Right renal pelvis (tissue), 4 donors: ENCODE measurements around the gene CDC45. TPM values are rescaled to one million over a fixed set of nuclear protein-coding genes. Genes with fewer than 3 reads are reported as not detected.

Source experiments
- DNase-seq, 4 donors: peaks; one replicate each; pipeline ENCODE4 v3.0.0-alpha.2; 2013; ENCODE audit warnings: low read depth in 4 of 4, low spot score in 3 of 4, missing footprints in 1 of 4
- polyA plus RNA-seq, 4 donors: library from polyadenylated mRNA; unstranded; fragments of 120-200 nt; gene quantifications; one replicate each; pipeline ENCODE4 v1.2.1, GENCODE V29; 2013; ENCODE audit not compliant: insufficient read length in 4 of 4

Gene CDC45
- polyA plus RNA-seq, 4 donors, result 14.7 to 21.1 (median 17.4) TPM

GRCh38 chr22:19447330-19448075 lies 32.2 kb upstream of the CDC45 start, which contains the start of gene C22orf39:
Gene C22orf39 (minus strand): TSS chr22:19447711. CDS start chr22:19447688, 23 bp downstream.
- peak; percentile 81 to 84 (median 83) for DNase-seq

GRCh38 chr22:19448076-19448607 lies 31.6 kb upstream of the CDC45 start:
- peak in 3 of 4 donors; percentile 28 to 52 (median 33) for DNase-seq

GRCh38 chr22:19448739-19449421 lies 30.8 kb upstream of the CDC45 start:
- DNase-seq, result no peak

- DNase-seq, result no peak
Observed at GRCh38 chr22:19449422-19449767, 30.3 kb upstream of the CDC45 start.

- no peak for DNase-seq
Observed at GRCh38 chr22:19450363-19451175, 29.2 kb upstream of the CDC45 start.

GRCh38 chr22:19451570-19451969 lies 28.1 kb upstream of the CDC45 start:
- no peak for DNase-seq

GRCh38 chr22:19453718-19454117 lies 26.0 kb upstream of the CDC45 start:
- no peak for DNase-seq

GRCh38 chr22:19454156-19454555 lies 25.6 kb upstream of the CDC45 start:
- no peak for DNase-seq

GRCh38 chr22:19455033-19455432 lies 24.7 kb upstream of the CDC45 start:
- DNase-seq, result no peak

GRCh38 chr22:19455585-19456370 lies 23.9 kb upstream of the CDC45 start:
- no peak for DNase-seq

GRCh38 chr22:19456541-19456940 lies 23.2 kb upstream of the CDC45 start:
- DNase-seq, result no peak

GRCh38 chr22:19457828-19458428 lies 21.8 kb upstream of the CDC45 start:
- no peak for DNase-seq

- DNase-seq, result no peak
Observed at GRCh38 chr22:19460036-19460435, 19.7 kb upstream of the CDC45 start.

GRCh38 chr22:19461506-19461905 lies 18.2 kb upstream of the CDC45 start:
- no peak for DNase-seq

GRCh38 chr22:19463008-19463407 lies 16.7 kb upstream of the CDC45 start:
- no peak for DNase-seq

GRCh38 chr22:19463491-19464469 lies 15.9 kb upstream of the CDC45 start:
- DNase-seq, result no peak

- DNase-seq, result no peak
Observed at GRCh38 chr22:19464546-19464945, 15.2 kb upstream of the CDC45 start.

- no peak for DNase-seq
Observed at GRCh38 chr22:19464975-19465374, 14.7 kb upstream of the CDC45 start.
